HG02970 (cell line): ENCODE measurements around the gene WNT9A.

Experiments used
- ATAC-seq: cut with Tn5 transposase; IDR thresholded peaks from one replicate; pipeline ENCODE4 v1.9.1; 2021; ENCODE audit warnings: mild to moderate bottlenecking, moderate library complexity, moderate number of reproducible peaks; ENCODE audit not compliant: unreplicated experiment, low FRiP score

Gene WNT9A

GRCh38 chr1:227955808-227956207 lies 8.1 kb upstream of the WNT9A start:
- ATAC-seq, result no peak

DNA sequence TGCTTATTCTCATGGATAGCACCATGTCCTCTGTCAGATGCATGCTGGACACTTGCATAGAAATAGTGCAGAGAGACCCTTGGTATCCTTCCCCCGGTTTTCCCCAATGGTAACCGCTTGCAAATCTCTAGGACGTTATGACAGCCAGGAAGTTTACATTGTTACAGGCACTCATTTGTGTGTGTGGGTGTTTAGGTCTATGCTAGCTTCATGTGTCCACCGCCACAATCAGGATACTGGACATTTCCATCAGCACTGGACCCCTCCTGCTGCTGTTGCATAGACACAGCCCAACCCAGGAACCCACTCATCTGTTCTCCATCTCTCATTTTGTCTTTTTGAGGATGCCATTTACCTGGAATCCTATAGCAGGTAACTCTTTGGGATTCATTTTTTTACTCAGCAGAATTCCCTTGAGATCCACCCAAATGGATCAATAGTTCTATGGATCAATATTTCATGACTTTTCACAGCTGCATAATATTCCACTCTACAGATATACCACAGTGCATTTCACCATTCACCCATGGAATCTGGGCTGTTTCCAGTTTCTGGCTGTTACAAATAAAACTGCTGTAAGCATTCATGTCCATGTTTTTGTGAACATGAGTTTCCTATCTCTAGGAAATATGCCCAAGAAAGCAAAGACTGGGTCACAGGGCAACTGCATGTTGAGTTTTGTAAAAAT lies 6.6 kb upstream of the WNT9A start:
- no peak for ATAC-seq

- ATAC-seq, result no peak
Observed at GRCh38 chr1:227953022-227953412, 5.3 kb upstream of the WNT9A start.

DNA sequence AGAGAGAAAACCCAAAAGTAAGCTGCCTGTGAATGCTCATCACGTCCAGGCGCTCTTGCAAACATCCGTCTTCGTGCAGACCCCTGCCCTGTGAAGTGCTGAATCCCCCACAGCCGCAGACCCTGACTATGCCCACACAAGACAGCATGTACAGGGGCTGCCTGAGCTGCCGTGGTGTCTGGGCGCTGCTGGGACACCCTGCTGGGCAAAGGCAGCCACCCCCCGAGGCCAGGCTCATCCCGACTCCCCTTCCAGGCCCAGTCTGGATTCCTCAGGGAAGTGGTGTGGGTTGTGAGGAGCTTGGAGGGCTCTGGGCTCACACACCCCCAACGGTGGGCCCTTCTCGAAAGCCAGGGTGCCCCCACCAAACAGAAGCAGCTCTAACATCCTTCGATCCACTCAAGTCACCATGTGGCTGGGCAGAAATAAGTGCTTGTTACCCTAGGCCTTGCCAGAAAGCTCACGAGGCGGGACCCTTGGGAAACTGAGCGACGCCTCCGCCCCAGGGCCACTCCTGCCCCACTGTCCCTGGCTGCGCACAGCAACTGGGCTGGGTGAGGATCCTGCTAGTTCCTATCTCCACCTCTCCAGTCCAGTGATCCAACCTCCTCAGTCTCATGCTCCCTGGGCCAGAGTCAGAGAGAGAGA lies 4.8 kb upstream of the WNT9A start:
- ATAC-seq, result no peak

DNA sequence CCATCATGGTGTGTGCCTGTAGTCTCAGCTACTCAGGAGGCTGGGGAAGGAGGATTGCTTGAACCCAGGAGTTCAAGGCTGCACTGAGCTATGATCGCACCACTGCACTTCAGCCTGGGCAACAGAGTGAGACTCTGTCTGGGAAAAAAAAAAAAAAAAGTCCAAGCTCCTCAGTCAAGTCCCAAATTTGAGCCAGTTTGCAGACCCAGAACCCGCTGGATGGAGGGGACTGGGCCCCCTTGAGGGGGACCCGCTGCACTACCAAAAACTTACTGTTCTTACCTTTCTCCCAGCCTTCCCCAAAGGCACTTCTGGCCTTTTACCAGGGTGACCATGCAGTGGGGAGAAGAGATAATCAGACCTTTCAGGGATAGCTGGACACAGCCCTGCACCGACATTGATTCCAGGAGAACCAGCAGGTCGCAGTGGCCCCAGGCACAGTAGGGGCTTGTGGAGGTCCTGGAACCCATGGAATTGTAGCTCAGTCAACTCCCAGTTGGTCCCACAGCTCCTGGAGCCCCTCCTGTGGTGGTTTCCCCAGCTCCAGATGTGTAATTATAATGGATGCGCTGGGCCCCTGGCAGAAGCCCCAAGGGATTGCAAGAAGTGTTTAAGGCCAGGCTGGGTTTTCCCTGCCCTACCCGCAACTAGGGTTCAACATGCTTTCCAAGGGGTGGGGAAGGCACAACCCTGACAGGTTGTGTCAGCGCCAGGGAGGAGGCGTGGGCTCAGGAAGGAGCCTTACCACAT lies 4.1 kb upstream of the WNT9A start:
- ATAC-seq, result no peak

- ATAC-seq, result no peak
Observed at GRCh38 chr1:227950735-227951346, 3.1 kb upstream of the WNT9A start.

DNA sequence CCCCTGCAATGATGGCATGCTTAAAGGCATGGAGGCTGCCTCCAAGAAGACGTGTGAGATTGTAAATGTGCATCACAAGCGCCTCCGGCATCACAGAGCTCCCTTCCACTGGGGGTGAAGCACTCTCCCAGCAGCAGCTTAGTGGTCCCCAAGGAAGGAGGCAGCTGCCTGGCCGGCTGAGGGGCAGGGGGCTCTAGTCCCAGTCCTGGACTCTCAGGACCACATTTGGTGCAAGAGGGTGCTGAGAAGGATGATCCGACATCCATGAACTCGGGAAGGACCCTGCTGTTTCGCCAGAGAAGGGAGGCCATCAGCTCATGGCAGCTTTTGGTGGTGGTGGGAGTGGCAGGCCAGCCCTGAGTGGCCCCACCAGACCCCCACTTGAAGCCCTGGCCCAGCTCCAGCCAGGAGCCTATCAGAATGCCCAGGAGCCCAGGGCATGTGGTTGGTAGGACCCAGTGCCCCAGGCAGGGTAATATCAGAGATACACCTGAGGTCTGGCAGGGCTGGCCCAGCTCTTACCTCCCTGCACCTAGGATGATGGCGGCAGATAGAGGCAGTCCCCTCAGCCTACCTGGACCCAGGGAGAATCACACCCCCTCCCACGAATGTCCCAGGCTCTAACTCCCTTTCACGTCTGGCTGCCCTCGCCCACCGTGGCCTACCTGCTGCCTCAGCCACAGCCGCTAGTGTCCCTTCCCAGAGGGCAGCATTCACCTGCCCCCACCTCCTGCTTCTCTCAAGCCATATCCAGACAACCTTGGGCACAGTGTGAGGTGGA lies 2.4 kb upstream of the WNT9A start:
- no peak for ATAC-seq

- ATAC-seq, result no peak
Observed at GRCh38 chr1:227949341-227949921, 1.7 kb upstream of the WNT9A start.

GRCh38 chr1:227948493-227949260 lies 945 bp upstream of the WNT9A start:
- ATAC-seq, result no peak

DNA sequence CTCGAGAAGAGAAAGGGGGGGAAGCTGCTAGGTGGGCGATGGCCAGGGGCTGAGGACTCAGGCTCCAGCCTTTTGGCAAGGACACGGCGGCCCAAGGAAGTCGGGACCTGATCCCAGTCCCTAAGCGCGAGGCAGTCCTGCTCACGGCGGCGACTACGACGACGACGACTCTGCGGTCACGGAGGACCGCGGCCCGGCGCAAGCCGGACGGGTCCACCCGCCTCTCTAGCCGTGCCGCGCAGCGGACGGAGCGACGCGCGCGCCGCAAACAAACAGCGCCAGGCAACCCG lies 401 bp downstream of the WNT9A start:
- no peak for ATAC-seq

- ATAC-seq, result peak; percentile 58
Observed at GRCh38 chr1:227946624-227947385, 927 bp downstream of the WNT9A start.

GRCh38 chr1:227945891-227946623 lies 1.7 kb downstream of the WNT9A start:
- ATAC-seq, result peak; percentile 28

GRCh38 chr1:227944931-227945890 lies 2.5 kb downstream of the WNT9A start:
- no peak for ATAC-seq

GRCh38 chr1:227944090-227944930 lies 3.4 kb downstream of the WNT9A start:
- no peak for ATAC-seq

DNA sequence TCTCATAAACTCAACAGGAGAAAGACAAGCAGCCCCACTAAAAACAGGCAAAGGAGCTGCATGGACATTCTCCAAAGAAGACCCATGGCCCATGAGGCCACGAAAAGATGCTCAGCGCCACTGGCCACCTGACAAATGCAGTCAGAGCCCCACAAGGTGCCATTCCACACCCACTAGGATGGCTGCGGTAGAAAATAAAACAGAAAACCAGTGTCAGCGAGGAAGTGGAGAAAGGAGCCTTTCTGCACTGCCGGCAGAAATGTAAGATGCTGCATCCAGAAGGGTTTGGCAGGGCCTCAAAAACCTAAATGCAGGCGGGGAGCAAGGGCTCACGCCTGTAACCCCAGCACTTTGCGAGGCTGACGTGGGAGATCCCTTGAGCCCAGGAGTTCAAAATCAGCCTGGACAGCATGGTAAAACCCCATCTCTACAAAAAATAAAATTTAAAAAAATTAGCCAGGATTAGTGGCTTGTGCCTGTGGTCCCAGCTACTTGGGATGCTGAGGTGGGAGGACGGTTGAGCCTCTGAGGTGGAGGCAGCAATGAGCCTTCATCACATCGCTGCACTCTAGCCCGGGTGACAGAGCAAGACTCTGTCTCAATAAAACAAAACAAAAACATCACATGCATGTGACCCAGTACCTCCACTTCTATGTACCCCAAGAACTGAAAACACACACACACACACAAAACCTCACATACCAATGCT lies 4.2 kb downstream of the WNT9A start:
- ATAC-seq, result no peak
